HepG2 (cell line): ENCODE data around the gene CSH1. TPM values are rescaled to one million over a fixed set of nuclear protein-coding genes. Genes with fewer than 3 reads are reported as not detected.

Experiments used
- ATAC-seq: fragments of 200-7000 bp; cut with Tn5 transposase; 3 replicates; pipeline ENCODE4 v1.9.1; 2020; ENCODE audit warnings: mild to moderate bottlenecking, moderate library complexity
- BruUV-seq: library from RNA; stranded (reverse); fragments of 400-500 nt; replicated peaks from 2 replicates; lab custom pipeline; 2021; lab: Mats Ljungman, UMichigan
- CTCF ChIA-PET: fragments of 300-600 bp; formaldehyde crosslinking; extraction: SDS; loops from one replicate; lab custom pipeline; 2021; ENCODE audit warnings: low total read pairs, inconsistent platforms, low intra/inter-chr PET ratio; lab: Yijun Ruan, JAX
- POLR2A ChIA-PET: fragments of 350-600 bp; sonication (Branson Sonifier 250); formaldehyde crosslinking; loops from one replicate; lab custom pipeline; 2020; ENCODE audit warnings: antibody characterized with exemption, inconsistent platforms; lab: Yijun Ruan, JAX
- DNase-seq: peaks from one replicate; pipeline ENCODE4 v3.0.0-alpha.2; 2015; ENCODE audit warnings: low spot score
- FAIRE-seq: peaks from 3 replicates; lab custom pipeline; 2011; peaks lifted over from hg19 to GRCh38; lab: Jason Lieb, UNC
- H2AFZ ChIP-seq: one replicate; pipeline ENCODE4 v1.6.1; 2011; ENCODE audit warnings: low read length, inconsistent platforms
- H3K27ac ChIP-seq: fragments of 300-600 bp; 3 replicates; pipeline ENCODE4 v1.8.0; 2011; ENCODE audit warnings: mixed run types, mild to moderate bottlenecking, mixed read lengths, low read length, inconsistent platforms; ENCODE audit not compliant: insufficient read depth; ENCODE audit errors: extremely low read length
- H3K27me3 ChIP-seq, 2 experiments: fragments of 200-600 bp in 1 of 2; 2 replicates in 1 of 2; 3 replicates in 1 of 2; pipeline versions ENCODE4 v1.6.0 to v1.8.0; 2011; ENCODE audit warnings: low read length in 2 of 2, mild to moderate bottlenecking in 2 of 2, moderate library complexity in 2 of 2, inconsistent platforms in 1 of 2; ENCODE audit not compliant: insufficient read depth in 2 of 2, control insufficient read depth in 1 of 2
- H3K36me3 ChIP-seq, 2 experiments: fragments of 200-600 bp in 1 of 2; replicated peaks in 1 of 2; 2 replicates in 1 of 2; 3 replicates in 1 of 2; pipeline versions ENCODE4 v1.5.1 to v1.8.0; 2011; ENCODE audit warnings: low read length in 2 of 2, inconsistent platforms in 1 of 2; ENCODE audit not compliant: insufficient read depth in 2 of 2, control insufficient read depth in 1 of 2
- H3K4me1 ChIP-seq: 2 replicates; pipeline ENCODE4 v1.5.1; 2012; ENCODE audit warnings: low read length, inconsistent platforms; ENCODE audit not compliant: insufficient read depth
- H3K4me2 ChIP-seq: 2 replicates; pipeline ENCODE4 v1.6.0; 2011; ENCODE audit warnings: low read depth, low read length, inconsistent platforms
- H3K4me3 ChIP-seq, 3 experiments: fragments of 200-600 bp in 1 of 3; sonication (generic), shearing (Covaris generic) in 1 of 3; replicated peaks in 1 of 3; 2 replicates each; pipeline ENCODE4 v1.5.1; 2011 to 2016; ENCODE audit warnings: low read length in 3 of 3, inconsistent platforms in 2 of 3, low read depth in 2 of 3, mild to moderate bottlenecking in 2 of 3, control low read depth in 1 of 3, mixed read lengths in 1 of 3; ENCODE audit not compliant: insufficient read depth in 1 of 3
- H3K79me2 ChIP-seq: one replicate; pipeline ENCODE4 v1.6.1; 2011; ENCODE audit warnings: low read length, inconsistent platforms; ENCODE audit not compliant: insufficient read depth
- H3K9ac ChIP-seq: 2 replicates; pipeline ENCODE4 v1.6.0; 2011; ENCODE audit warnings: mild to moderate bottlenecking, low read depth, low read length, inconsistent platforms; ENCODE audit not compliant: insufficient read depth
- H3K9me3 ChIP-seq: 2 replicates; pipeline ENCODE4 v1.5.1; 2012; ENCODE audit warnings: mild to moderate bottlenecking, low read length
- H4K20me1 ChIP-seq: 2 replicates; pipeline ENCODE4 v1.6.0; 2011; ENCODE audit warnings: inconsistent platforms, mild to moderate bottlenecking, low read length, moderate library complexity; ENCODE audit not compliant: insufficient read depth
- CBFB ChIP-seq: sonication (generic); formaldehyde crosslinking; IDR thresholded peaks from 2 replicates; pipeline ENCODE4 v1.4.0; 2020; ENCODE audit warnings: missing genetic modification reagents
- CBX2 ChIP-seq, 2 experiments: fragments of 200-600 bp in 1 of 2; sonication (generic); formaldehyde crosslinking in 1 of 2; IDR thresholded peaks; 2 replicates each; pipeline versions ENCODE4 v1.7.0 to v1.8.1; 2018 to 2022; ENCODE audit warnings: low read depth in 2 of 2, low read length in 1 of 2, mild to moderate bottlenecking in 1 of 2, missing genetic modification reagents in 1 of 2
- CHCHD3 ChIP-seq: sonication (generic); formaldehyde crosslinking; IDR thresholded peaks from 2 replicates; pipeline ENCODE4 v1.8.0; 2022; ENCODE audit warnings: mild to moderate bottlenecking, missing genetic modification reagents, moderate library complexity
- DR1 ChIP-seq: sonication (generic); formaldehyde crosslinking; IDR thresholded peaks from 2 replicates; pipeline ENCODE4 v1.8.0; 2021; ENCODE audit warnings: mild to moderate bottlenecking, missing genetic modification reagents, inconsistent platforms
- IKZF4 ChIP-seq: sonication (generic); formaldehyde crosslinking; IDR thresholded peaks from 2 replicates; pipeline ENCODE4 v1.5.1; 2020; ENCODE audit warnings: borderline replicate concordance, mild to moderate bottlenecking, low read depth, missing genetic modification reagents; ENCODE audit errors: not compliant biosample characterization
- KLF16 ChIP-seq, 2 experiments: sonication (generic) in 1 of 2; formaldehyde crosslinking in 1 of 2; IDR thresholded peaks; 2 replicates each; pipeline versions ENCODE4 v1.6.1 to v1.8.0; 2016 to 2023; ENCODE audit warnings: missing genetic modification reagents in 2 of 2, missing compliant biosample characterization in 1 of 2
- RFX1 ChIP-seq: fragments of 450-650 bp; IDR thresholded peaks from 2 replicates; pipeline ENCODE4 v1.6.1; 2017
- TOE1 ChIP-seq: sonication (generic); formaldehyde crosslinking; IDR thresholded peaks from 2 replicates; pipeline ENCODE4 v1.4.0; 2020; ENCODE audit warnings: mild to moderate bottlenecking, missing genetic modification reagents
- ZFP62 ChIP-seq: sonication (generic); formaldehyde crosslinking; IDR thresholded peaks from 2 replicates; pipeline ENCODE4 v1.4.0; 2020; ENCODE audit warnings: missing genetic modification reagents
- ZNF549 ChIP-seq: sonication (generic); formaldehyde crosslinking; IDR thresholded peaks from 2 replicates; pipeline ENCODE4 v1.5.0; 2020; ENCODE audit warnings: missing genetic modification reagents
- ZNF670 ChIP-seq: sonication (generic); formaldehyde crosslinking; IDR thresholded peaks from 2 replicates; pipeline ENCODE4 v1.8.0; 2022; ENCODE audit warnings: mild to moderate bottlenecking, missing genetic modification reagents, borderline replicate concordance
- ZNF879 ChIP-seq: sonication (generic); formaldehyde crosslinking; IDR thresholded peaks from 2 replicates; pipeline ENCODE4 v1.8.1; 2023; ENCODE audit warnings: missing genetic modification reagents
- ZNF891 ChIP-seq: sonication (generic); formaldehyde crosslinking; IDR thresholded peaks from 2 replicates; pipeline ENCODE4 v1.5.0; 2020; ENCODE audit warnings: mild to moderate bottlenecking, missing genetic modification reagents
- ZSCAN29 ChIP-seq: sonication (generic); formaldehyde crosslinking; conservative IDR thresholded peaks from 2 replicates; pipeline ENCODE4 v1.4.0; 2020; ENCODE audit warnings: mild to moderate bottlenecking, missing genetic modification reagents
- WGBS: methylation state at CpG from one replicate; pipeline ENCODE4 v1.1.6; 2017; ENCODE audit warnings: low lambda C conversion rate; 5-methylcytosine and 5-hydroxymethylcytosine counted together
- in situ Hi-C: cut with HindIII; loops from 2 replicates; pipeline ENCODE4 v1.10.0; 2017; ENCODE audit warnings: low pct_unique_long_range_greater_than_20kb; ENCODE audit not compliant: extremely low pct_ligation_motif_present
- intact Hi-C: fragments of 100-400 bp; cut with micrococcal nuclease; formaldehyde crosslinking; loops from one replicate; pipeline ENCODE4 v1.10.0; 2022; ENCODE audit not compliant: unreplicated experiment
- polyA plus RNA-seq, 8 experiments: library from polyadenylated mRNA; depleted of rRNA in 3 of 8; stranded (reverse) in 7 of 8; unstranded in 1 of 8; fragments of >200 nt; fragmentation: Illumina TruSeq in 4 of 8; extraction: Trizol in 4 of 8; gene quantifications; 2 replicates each; pipeline versions ENCODE4 v1.2.1 to v1.2.3, GENCODE V29; 2011 to 2016; ENCODE audit warnings: low read depth in 4 of 8, missing spikeins in 1 of 8, mixed read lengths in 1 of 8; ENCODE audit not compliant: insufficient read depth in 1 of 8
- total RNA-seq, 5 experiments: library from RNA; depleted of rRNA; stranded (reverse); fragments of >200 nt; fragmentation: Illumina TruSeq; extraction: Trizol; gene quantifications; 2 replicates each; pipeline ENCODE4 v1.2.3, GENCODE V29; 2016; ENCODE audit warnings: low read depth in 1 of 5
- TF ChIP-seq, protein P1 (sequence below): sonication (generic); formaldehyde crosslinking; IDR thresholded peaks from 2 replicates; pipeline ENCODE4 v1.5.1; 2020; ENCODE audit warnings: missing genetic modification reagents, mild to moderate bottlenecking, borderline replicate concordance
- TF ChIP-seq, protein P2 (sequence below): sonication (generic); formaldehyde crosslinking; IDR thresholded peaks from 2 replicates; pipeline ENCODE4 v1.4.0; 2020; ENCODE audit warnings: missing genetic modification reagents

Gene CSH1
- total and polyA plus RNA-seq, 2 of the 13 experiments (the other 11 are each of a cell fraction or from before 2014, with no cell fraction given): not detected

DNA sequence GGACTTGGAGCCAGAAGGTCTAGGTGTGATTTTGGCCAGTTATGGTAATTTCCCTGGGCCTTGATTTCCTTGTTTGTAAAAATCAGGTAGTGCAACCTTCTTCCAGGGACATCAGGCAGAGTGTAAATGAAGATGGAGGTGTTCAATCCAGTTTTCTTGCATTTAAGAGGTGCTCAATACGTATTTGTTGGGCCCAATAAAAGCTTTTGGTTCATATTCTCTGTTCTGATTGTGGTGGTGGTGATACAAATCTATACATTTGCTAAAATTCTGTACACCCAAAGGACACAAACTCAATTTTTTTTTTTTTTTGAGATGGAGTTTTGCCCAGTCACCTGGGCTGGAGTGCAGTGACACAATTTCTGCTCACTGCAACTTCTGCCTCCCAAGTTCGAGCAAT lies 29.8 kb upstream of the CSH1 start:
- intact Hi-C loops: no loop called here

More for the DNA sequence above, 29.8 kb upstream of the CSH1 start:
- H2AFZ ChIP-seq: no peak overlapping the region
- H3K9ac ChIP-seq: no peak overlapping the region
- no TSS peak for BruUV-seq
- ChIA-PET POLR2A (no interaction called here), CTCF (no interaction called here)
- in situ Hi-C loops: loop anchor here (10.0 kb wide), 1 partner anchor 209 kb away; the partner anchor contains the start of gene ERN1
- no peak overlapping the region for H3K4me2 ChIP-seq
- TF ChIP-seq DR1 (CRISPR knock-in tag): no peak
- TF ChIP-seq, protein P1, sequence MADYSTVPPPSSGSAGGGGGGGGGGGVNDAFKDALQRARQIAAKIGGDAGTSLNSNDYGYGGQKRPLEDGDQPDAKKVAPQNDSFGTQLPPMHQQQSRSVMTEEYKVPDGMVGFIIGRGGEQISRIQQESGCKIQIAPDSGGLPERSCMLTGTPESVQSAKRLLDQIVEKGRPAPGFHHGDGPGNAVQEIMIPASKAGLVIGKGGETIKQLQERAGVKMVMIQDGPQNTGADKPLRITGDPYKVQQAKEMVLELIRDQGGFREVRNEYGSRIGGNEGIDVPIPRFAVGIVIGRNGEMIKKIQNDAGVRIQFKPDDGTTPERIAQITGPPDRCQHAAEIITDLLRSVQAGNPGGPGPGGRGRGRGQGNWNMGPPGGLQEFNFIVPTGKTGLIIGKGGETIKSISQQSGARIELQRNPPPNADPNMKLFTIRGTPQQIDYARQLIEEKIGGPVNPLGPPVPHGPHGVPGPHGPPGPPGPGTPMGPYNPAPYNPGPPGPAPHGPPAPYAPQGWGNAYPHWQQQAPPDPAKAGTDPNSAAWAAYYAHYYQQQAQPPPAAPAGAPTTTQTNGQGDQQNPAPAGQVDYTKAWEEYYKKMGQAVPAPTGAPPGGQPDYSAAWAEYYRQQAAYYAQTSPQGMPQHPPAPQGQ (CRISPR knock-in tag): no peak
- TF ChIP-seq CBX2 (IDR thresholded peaks at IDR 0.05; ENCODE audit: low read depth, low read length): no peak
- no peak for TF ChIP-seq CBX2 (CRISPR knock-in tag; IDR thresholded peaks at IDR 0.05; ENCODE audit: low read depth)
- TF ChIP-seq ZNF549 (CRISPR knock-in tag): no peak
- TF ChIP-seq KLF16 (CRISPR knock-in tag; IDR thresholded peaks at IDR 0.05): no peak
- no peak for TF ChIP-seq TOE1 (CRISPR knock-in tag)
- no peak for TF ChIP-seq ZNF891 (CRISPR knock-in tag)
- no peak for TF ChIP-seq ZSCAN29 (CRISPR knock-in tag)
- TF ChIP-seq IKZF4: no peak
- no peak for TF ChIP-seq CHCHD3 (CRISPR knock-in tag)
- no peak for TF ChIP-seq ZFP62 (CRISPR knock-in tag)
- TF ChIP-seq, protein P2, sequence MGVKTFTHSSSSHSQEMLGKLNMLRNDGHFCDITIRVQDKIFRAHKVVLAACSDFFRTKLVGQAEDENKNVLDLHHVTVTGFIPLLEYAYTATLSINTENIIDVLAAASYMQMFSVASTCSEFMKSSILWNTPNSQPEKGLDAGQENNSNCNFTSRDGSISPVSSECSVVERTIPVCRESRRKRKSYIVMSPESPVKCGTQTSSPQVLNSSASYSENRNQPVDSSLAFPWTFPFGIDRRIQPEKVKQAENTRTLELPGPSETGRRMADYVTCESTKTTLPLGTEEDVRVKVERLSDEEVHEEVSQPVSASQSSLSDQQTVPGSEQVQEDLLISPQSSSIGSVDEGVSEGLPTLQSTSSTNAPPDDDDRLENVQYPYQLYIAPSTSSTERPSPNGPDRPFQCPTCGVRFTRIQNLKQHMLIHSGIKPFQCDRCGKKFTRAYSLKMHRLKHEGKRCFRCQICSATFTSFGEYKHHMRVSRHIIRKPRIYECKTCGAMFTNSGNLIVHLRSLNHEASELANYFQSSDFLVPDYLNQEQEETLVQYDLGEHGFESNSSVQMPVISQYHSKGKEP (CRISPR knock-in tag): no peak
- TF ChIP-seq RFX1: no peak
- TF ChIP-seq ZNF670 (CRISPR knock-in tag): no peak
- no peak for TF ChIP-seq ZNF879 (CRISPR knock-in tag)
- TF ChIP-seq CBFB (CRISPR knock-in tag): no peak
- WGBS: 14% methylated on average over 2 of the region's 2 CpGs
- H3K79me2 ChIP-seq: no peaks in the 10 kb centered on the region
- peaks cover 13% of the 10 kb centered on the region for H3K4me1 ChIP-seq
- FAIRE-seq: no peak
- H3K9me3 ChIP-seq: no peaks in the 10 kb centered on the region
- H4K20me1 ChIP-seq: no peaks in the 10 kb centered on the region; the same call in 1 of the 2 replicates
- DNase-seq: no peak
- no peak for ATAC-seq
- peaks cover 18 to 54% of the 10 kb centered on the region in 2 experiments for H3K27me3 ChIP-seq
- no peak overlapping the region for H3K27ac ChIP-seq
- H3K36me3 ChIP-seq: no peaks in the 10 kb centered on the region
- H3K4me3 ChIP-seq: no peak overlapping the region
